HG03442 (cell line): ENCODE data around the gene TJAP1.
"Not testable (repeated sequence)": the region's sequence is repeated elsewhere in the genome, so short reads cannot be mapped to it uniquely, and the experiment has no call there.

Source experiments
- ATAC-seq: cut with Tn5 transposase; IDR thresholded peaks from one replicate; pipeline ENCODE4 v1.9.1; 2021; ENCODE audit warnings: mild to moderate bottlenecking, moderate library complexity; ENCODE audit not compliant: unreplicated experiment

TJAP1 gene

DNA sequence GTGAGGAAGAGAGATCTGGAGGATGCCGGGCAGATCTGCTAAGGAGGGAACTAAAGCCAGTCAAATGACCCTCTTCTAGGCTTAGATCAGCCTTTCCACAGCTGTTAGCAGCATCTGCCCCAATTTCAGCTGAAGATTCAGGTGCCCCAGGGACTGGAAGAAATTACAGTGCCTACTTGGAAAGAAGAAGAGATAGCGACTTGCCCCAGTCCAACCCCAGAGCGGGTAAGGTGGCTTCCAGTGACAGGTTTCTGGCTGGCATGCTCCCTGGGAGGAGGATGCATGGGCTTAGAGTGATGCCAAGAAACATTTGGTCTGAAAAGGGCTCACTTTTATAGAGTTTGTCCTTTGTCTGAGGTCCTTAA lies 620 bp downstream of the TJAP1 start:
- no peak for ATAC-seq

DNA sequence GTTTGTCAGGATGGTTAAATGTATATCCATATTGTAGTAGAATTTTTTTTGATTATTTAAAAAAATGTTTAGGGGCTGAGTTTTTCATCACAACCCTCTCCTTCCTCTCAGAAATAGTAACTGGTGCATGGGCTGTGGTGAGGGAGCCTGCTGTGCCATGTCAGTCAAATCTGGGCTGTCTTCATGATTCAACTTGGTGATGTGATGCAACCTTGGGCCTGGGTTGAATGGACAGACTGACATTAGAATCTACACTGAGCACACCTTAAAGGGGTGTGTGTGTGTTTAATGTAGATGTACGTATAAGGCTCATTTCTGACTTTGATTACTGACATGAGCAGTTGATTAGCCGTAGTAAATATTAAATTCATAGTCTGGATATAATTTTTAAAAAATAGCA lies 3.7 kb downstream of the TJAP1 start:
- ATAC-seq, result no peak

DNA sequence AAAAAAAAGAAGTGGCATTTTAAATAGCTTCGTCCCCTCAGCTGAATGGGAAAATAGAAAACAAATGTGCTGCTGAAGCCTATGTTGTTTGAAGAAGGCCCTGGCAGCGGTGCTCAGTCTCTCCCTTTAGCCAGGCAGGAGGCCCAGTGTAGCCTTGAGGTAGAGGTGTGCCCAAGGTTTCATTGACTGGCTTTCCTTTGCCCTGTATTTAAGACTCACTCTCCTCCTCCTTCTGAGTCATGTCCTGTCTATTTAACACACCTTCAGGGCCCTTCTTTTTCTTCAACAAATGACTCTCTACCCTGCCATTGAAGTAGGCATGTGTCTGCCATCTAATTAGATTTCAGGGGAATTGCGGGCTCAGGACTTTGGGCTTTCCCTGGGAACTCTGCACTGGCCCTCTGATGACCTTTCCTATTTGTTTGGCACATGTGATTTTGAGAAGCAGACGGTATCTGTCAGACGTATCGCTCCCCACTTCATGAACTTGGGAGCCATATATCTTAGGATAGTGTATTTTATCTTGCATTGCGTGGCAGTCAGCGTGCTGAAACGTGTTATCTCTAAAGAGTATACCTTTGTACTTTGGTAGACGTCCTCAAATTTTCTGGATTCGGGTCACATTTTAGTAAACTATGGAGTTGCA lies 4.3 kb downstream of the TJAP1 start:
- no peak for ATAC-seq

DNA sequence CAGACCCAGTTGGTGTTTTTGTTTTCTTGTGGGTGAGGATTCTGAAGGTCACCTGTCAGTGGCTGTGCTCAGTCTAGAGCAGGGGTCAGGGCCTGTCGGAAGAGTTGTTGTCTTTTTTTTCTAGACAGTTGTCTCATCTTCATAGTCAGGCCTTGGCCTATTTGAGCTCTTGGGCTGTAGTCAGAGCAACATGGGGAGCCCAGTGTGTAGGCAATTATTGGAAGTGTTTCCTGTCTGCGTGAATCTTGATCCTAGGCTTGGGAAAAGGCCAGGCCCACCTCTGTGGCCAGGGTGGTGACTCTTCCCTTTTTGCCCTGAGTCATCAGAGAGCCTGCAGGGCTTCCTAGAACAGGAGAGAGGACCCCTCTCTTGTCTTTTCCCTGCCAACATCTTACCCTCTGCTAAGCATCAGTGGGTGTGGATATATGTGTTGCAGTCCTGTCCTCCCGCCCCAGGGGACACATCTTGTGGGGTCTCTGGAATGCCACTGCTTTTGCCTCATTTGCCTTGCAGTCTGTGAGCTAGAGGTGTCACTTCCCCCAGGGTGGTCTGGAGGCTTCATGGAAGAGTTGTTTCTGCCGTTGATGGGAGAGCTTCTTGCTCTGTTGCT lies 11.4 kb downstream of the TJAP1 start:
- no peak for ATAC-seq

DNA sequence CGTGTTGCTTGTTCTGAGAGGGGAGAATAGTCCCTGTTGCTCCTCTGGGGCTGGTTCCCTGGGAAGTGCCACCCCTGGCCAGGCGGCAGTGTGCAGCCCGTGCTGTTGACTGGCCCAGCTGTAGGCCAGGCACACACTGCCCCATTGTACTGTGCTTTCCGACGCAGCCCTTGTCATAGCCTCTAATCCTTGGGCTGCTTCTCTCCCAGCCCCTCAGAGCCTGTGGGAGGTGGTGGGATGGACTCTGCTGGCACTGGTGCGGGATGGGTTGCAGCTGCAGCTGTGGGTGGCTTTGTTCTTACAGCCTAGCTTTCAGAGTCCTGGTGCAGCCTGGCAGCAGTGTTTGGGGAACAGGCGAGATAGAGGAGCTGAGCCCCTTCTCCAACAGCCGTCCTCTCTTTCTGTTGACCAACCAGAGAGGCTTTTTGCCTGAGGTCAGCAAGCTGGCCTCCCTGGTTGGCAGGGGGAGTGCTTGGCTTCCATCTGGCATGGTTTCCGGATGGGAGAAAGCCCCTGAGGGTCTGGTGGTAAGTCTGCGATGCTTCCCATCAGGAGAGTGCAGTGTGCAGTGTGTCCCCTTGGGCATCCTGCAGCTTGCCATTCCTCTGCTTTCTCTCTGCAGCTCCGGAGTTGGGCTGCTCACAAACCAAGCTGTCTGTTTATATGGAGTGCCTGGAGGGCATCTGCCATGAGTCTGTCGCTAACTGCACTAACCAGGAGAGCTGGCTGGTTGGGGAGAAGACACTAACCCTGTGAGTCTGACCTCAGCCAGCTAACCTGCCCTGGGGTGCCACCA lies 12.1 kb downstream of the TJAP1 start:
- no peak for ATAC-seq

DNA sequence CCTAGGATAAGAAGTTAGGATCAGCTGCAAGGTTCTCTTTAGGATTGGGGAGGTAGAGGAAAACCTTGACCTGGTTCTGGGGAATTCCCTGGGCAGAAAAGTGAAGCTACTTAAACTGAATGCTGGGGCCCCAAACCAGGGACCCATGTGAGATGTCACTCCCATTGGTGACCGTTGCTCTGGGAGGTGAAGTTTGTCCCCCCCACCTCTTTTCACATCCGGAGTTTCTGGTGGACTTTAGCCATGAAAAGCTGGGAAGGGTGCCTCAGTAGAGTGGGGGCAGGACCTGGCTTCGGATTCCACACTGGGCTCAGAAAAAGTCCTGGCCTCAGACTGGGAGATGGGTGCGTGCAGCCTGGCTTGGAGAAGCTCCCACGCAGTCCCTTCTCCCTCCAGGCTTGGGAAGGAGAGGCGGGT lies 13.2 kb downstream of the TJAP1 start:
- no peak for ATAC-seq

DNA sequence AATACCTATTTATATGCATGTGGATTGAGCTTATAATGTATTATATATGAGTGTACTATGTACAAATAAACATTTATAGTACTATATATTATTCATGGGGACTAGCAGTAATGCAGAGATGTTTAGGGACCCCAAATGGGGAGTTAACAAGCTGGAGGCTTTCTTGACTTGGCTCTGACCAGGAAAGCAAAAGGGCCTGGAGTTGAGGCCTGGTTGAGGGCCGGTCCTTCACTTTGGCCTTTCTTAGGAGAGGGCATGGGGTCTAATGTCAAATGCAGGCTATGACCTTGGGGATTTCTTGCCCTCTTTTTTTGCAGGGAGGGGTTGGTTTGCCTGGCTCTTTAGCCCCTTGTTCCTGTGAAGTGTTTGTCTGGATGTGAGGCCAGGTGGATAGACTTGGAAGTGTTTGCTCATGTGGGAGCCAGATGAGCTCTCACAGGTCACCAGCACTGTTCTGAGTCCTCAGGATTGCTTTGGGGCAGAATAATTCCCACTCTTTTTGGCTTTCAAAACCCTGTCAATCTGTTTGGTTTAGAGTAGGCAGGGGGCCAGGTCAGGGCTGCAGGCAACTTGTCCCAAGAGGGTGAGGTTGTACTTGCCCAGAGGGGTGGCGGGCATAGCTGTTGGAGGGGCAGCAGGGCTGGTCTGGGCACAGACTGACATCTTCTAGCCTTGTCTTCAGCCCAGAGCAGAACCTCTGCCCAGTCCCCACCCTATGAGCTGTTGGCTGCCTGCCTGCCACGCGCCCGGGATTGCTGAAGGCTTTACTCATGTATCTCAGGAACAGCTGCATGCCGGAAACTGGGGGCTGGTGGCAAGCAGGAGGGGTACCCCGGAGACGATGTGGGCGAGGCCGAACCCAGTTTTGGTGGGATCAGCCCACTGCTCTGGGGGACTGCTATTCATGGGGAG lies 14.6 kb downstream of the TJAP1 start:
- ATAC-seq, result no peak

DNA sequence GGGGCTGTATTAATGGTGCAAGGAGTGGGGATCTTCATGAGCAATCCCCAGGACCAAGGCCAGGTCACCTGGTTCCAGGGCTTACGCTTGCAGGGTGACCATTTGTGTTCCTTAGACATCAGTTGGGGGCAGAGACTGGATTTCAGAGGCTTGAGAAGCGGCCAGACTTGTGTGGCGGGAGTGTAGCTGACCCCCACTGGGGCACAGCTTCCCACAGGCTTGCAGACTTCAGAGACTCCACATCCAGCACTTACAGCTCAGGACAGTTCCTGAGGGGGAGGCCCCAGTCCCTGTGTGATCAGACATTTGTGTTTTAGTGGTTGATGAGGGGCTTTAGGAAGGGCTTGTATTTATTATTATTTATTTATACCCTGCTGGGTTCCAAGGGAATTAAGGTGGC lies 15.3 kb downstream of the TJAP1 start:
- no peak for ATAC-seq

DNA sequence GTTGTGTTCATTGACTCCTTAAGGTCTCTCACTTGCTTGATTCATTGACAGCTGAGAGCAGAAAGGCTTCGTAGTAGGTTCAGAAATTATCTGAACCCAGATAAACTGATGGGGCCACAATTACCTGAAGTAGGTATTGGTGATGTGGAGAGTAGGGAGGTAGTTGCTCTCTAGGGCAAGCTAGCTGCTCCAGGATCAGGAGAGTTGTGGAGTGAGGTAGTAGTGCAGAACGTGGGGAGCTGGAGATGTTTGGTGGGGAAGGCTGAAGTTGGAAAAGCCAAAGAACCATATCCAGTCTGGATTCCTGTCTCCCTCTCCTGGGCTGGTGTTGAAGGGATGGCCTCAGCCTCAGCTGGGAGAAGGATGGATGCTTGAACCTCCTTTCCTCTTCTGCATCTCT lies 15.9 kb downstream of the TJAP1 start:
- no peak for ATAC-seq

DNA sequence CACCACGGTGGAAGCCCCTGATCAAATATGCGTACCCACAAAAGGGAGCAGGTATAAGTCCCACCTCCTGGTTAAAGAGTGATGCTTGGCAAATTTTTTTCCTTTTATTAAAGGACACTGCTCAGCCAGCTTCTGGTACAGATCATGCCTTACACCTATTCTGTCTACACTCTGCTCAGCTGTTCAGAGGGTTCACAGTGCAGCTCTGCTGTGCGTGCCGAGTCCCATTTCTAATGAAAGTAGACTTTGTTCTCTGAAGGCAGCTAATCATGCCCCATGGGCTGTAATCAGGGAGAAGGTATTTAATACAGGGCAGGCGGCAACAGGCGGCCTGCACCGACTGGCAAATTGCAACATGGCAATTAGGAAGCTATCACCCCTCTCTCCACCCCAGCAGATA lies 16.5 kb downstream of the TJAP1 start:
- no peak for ATAC-seq

DNA sequence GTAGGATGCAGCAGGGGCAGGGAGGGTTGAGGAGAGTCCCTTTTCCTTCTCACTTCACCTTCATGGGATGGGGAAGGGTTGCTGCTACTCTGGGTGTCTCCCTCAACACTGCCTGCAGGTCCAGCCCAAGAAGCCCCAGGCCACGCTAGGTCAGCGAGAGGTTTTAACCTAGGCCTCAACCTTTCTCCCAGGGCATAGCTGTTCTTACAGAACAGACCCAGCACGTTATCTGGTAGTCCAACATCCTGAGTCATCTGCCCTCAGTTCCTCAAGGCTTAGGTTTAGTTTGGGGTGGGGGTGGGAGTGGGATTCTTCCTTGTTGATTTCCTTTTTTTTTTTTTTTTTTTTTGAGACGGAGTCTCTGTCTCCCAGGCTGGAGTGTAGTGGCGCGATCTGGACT lies 17.0 kb downstream of the TJAP1 start:
- ATAC-seq, result no peak

DNA sequence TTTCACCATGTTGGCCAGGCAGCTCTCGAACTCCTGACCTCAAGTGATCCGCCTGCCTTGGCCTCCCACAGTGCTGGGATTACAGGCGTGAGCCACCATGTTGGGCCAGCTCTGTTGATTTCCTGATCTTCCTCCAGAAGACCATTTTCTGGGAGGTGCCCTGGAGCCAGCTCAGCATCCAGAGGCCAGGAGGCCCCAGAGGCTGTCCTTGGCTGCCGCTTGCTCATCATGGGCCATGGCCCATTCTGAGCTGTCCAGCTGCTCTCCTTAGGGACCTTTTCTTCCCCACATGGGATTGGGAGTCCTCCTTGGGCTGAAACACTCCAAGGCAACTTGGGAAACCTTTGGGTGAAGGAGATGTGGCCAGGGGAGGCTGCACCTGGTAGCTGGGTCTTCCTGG lies 17.4 kb downstream of the TJAP1 start:
- ATAC-seq, result no peak

DNA sequence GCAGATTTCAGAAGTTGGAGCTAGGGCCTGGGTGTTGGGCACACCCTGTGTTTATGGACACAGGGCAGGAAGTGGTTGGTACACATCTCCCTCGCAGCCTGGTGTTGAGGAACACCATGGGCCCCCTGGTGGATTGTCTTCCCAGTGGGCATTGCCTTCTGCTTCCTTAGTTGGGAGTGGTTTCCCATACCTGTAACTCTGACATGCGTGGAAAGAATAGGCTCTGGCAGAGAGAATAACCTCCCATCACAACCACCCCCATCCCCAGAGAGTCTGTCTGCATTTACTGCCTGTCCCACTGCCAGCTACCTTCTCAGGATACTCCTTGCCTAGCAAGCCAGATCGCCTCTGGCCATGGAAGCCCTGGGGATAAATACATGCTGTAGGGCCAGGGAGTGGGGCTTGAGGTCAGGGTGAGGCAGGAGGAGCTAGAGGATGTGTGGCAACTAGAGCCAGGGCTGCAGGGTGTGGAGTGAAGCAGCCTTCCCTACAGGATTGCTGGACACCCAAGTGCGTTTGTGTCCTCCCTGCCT lies 18.1 kb downstream of the TJAP1 start:
- no peak for ATAC-seq

DNA sequence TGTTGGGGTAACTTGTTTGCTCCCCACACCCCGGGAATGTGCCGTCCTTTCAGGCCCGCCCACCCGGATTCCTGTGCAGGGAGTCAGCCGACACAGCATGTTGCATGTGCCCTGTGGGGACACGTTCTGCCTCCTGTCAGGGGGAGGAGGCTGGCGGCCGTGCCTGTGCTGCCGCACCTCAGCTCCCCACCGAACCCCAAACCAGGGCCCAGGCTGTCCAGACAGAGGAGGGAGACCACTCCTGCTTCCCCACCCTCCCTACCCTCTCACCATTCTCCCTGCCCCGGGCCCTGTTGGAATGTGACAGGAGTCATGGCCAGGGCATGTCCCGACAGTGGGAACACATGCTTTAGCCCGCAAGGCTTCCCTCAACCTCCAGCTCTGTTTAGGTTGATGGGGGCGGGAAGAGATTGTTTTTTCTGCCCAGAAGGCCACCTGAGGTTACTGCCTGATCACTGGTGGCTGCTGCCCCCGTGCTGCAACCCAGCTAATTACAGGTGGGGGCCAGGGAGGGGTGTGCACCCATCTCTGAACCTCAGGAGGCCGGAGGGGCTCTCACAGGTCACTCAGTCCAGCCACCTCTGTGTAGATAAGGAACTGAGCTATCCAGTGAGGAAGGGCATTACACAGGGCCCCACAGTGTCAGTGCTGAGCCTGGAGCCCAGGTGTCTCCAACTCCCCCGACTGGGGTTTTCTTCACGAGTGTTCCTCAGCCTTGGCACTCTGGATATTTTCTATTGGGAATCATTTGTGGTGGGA lies 19.2 kb downstream of the TJAP1 start:
- ATAC-seq, result no peak

DNA sequence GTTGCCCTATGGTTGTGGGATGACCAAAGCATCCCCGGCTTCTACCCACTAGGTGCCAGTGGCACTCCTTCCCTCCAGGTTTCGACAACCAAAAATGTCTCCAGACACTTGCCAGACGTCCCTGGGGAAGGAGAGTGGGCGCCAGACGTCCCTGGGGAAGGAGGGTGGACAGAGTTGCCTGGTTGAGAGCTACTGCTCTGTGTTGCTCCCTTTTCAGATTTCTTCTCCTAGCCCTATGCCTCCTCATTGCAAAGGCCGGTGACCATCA lies 19.7 kb downstream of the TJAP1 start:
- no peak for ATAC-seq

DNA sequence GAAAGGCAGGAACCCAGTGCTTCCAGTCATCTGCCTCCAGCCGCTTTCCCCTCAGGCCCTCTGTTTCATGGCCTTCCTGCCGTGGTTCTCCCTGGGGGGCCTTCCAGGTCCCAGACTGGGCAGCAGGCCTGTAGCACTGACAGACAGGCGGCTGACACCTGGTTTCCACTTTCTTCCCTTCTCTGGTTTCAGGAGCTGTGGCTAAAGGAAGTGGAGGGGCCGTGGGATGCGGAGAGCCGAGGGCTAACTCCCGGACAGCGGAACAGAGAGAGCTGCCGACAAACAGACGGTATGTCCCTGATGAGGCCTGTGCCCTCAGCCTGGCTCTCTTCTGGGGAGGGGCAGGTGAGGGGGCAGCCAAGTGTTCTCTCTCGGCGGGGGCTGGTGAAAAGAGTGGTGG lies 20.3 kb downstream of the TJAP1 start:
- ATAC-seq, result no peak

DNA sequence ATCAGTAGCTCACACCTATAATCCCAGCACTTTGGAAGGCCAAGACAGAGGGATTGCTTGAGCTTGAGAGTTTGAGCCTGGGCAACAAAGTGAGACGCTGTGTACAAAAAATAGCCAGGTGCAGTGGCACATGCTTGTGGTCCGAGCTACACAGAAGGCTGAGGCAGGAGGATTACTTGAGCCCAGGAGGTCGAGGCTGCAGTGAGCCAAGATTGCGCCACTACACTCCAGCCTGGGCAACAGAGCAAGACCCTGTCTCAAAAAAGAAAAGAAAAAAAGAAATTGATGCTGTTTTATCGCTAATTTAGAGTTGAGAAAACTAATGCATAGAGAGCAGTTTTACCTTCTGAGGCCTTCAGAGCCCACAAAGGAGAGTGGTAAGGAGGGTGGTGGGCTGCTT lies 20.9 kb downstream of the TJAP1 start:
- ATAC-seq, result not testable (repeated sequence)

DNA sequence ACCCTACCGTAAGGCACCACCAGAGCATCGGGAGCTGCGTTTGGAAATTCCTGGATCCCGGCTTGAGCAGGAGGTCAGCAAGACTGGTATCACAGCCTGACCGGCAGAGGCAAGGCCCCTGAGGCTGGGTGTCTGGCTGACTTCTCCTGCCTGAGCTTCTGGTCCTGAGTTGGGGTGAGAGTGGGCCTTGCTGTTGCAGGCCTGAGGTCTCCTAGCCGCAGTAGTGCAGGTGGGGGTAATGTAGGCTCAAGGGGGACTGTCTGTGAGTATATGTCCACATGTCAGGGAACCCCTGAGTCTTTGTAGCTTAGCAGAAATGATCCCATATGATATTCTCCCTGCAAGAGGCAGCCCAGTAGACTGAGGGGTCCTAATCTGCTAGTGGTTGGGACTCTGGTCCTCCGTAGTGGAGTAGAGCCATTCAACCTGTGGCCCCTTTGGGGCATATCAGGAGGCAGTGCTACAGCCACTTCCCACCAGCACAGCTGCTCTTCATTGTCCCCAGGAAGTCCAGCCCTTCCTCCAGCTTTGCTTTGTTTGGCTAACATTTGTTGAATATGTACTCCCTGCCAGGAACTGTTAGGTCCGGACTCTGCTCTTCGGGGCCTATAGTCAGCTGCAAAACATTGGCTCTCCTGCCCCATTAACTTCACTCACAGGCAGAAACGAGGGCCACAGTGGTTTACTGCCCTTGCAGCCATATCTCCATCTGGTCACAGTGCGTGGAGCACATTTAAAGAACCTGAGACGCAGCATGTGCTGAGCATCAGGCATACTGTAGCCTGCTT lies 21.9 kb downstream of the TJAP1 start:
- ATAC-seq, result no peak

DNA sequence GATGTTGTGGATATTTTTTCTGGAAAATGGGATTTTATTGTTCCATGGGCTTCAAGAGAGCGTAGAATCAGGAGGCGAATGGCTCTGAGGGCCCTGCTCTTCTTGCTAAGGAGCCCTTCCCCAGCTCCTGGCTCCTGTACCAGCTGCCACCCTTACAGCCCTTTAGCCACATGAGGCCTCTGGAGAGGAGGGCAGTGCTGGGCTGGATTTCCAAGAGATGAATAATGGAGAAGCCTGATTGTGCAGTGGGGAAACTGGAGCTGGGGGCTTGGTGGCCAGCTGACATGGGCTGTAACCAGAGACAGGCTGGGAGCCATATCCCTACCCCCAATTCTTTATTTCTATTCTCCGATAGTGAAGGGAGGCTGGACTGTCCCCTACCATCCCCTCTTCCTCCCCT lies 23.6 kb downstream of the TJAP1 start:
- ATAC-seq, result no peak

DNA sequence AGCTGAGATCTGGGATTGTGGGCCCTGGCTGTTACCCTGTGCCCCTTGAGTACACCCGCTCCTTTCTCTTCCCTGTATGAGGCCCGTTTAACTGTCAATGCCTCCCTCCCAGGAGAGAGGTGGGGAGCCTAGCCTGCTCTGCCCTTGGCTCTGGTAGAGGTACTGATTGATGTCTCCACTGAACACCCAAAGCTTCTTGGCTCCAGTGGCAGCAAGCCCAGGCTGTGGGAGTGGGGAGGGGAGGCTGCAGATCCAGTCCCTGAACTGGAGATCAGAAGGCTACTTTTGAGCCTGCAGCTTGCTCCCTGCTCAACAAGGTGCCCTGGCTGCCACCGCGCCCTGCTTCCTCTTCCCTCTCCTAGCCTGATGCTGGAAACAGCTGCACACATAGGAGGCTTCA lies 25.3 kb downstream of the TJAP1 start:
- ATAC-seq, result no peak
